ENCODE measurements around the gene AUTS2.

AUTS2 gene

DNA sequence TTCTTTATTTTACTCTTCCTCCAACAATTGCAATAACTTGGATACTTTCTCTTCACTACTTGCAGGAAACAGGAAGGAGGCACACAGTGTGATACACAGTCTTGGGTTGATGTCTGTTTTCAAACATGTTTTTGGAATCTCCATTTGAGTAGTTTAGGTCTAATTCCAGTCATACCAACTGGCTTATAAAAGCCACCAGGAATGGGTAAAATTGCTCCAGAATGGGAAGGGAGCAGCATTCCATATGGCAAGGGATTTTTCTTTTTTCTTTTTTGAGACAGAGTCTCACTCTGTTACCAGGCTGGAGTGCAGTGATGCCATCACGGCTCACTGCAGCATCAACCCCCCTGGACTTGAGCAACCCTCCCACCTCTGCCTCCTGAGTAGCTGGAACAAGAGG lies 988.5 kb downstream of the AUTS2 start:
- TF ChIP-seq, protein P1, sequence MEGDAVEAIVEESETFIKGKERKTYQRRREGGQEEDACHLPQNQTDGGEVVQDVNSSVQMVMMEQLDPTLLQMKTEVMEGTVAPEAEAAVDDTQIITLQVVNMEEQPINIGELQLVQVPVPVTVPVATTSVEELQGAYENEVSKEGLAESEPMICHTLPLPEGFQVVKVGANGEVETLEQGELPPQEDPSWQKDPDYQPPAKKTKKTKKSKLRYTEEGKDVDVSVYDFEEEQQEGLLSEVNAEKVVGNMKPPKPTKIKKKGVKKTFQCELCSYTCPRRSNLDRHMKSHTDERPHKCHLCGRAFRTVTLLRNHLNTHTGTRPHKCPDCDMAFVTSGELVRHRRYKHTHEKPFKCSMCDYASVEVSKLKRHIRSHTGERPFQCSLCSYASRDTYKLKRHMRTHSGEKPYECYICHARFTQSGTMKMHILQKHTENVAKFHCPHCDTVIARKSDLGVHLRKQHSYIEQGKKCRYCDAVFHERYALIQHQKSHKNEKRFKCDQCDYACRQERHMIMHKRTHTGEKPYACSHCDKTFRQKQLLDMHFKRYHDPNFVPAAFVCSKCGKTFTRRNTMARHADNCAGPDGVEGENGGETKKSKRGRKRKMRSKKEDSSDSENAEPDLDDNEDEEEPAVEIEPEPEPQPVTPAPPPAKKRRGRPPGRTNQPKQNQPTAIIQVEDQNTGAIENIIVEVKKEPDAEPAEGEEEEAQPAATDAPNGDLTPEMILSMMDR (IDR thresholded peaks at IDR 0.05): no peak

DNA sequence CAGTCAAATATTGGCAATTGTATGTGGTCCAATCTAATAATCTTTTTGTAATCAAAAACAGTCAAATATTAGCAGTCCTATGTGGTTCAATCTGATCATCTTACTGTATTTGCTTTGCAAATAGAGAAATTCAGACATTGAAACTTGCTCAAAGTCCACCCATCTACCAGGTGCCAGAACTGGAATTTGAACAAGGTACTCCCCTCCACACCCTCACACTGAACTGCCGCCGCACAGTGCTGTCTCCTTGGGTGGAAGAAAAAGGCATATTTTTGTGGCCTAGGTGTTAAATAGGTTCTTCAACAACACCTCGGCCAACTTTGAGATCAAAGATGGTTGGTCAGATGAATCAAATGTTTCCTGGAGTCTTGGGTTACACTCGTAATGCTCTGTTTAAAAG lies 989.5 kb downstream of the AUTS2 start:
- TF ChIP-seq, protein P1 (IDR thresholded peaks at IDR 0.05): no peak

DNA sequence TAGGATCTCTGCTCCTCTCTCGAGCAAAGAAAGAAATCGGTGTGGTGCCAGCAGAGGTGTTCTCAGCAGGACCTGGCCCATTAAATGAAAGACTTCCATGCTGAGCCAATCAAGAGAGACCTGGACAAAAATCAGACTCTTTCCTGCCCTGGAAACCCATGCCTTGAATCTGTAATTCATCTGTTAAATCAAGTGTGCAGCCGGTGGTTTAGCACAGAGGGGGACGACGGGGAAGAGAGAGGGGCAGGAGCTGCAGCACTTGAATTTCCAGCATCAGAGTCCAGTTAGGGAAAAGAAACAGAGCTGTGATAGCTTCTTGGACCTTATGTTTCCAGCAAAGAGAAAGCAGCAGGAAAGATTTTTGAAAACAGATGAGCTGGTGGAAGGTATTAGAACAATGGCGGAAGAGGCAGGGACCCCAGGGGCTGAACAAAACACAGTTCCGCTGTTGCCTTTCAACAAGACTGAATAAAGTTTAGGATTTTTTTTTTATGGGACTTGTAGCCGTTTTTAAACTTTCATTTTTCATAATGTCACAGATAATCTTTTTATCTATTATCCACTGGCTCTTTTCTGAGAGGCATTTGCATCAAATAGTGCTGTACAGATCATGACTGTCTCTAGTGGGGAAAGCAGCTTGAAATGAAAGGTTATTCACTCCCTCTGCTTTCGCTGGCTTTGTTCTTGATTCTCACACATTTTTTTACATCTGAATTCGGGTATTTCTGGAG lies 990.1 kb downstream of the AUTS2 start:
- TF ChIP-seq, protein P1 (IDR thresholded peaks at IDR 0.05): no peak

DNA sequence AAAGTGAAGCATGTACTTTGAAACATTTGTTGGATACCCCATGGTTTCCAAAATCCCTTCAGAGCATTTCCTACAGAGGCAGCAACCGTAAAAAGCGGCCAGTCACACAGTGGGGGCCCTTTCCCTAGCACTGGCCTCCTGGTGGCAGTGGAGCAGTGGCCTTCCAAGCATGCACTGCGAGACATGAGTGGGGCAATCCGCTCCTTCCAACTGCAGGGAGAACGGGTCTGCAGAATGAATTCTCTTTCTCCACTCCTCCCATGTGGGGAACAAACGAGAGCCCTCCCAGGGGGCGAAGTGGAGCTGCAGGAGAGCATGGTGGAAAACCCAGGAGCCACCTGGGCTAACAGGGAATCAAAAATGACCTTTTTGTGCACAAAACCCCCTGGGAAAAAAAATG lies 990.7 kb downstream of the AUTS2 start:
- TF ChIP-seq, protein P1 (IDR thresholded peaks at IDR 0.05): no peak

DNA sequence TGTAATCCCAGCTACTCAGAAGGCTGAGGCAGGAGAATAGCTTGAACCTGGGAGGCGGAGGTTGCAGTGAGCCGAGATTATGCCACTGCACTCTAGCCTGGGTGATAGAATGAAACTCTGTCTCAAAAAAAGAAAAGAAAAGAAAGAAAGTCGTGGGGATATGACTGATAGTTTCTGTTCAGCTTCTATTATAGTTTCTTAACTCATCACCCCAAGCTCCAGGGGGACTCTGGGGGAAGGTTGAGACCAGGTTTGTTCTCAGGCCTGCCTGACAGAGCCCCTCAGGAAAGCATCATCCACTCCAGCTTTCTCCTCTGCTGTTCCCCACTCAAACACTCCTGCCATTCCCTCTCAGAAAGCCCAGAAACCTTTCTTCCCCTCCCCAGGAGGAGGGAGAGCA lies 991.3 kb downstream of the AUTS2 start:
- TF ChIP-seq, protein P1 (IDR thresholded peaks at IDR 0.05): no peak

DNA sequence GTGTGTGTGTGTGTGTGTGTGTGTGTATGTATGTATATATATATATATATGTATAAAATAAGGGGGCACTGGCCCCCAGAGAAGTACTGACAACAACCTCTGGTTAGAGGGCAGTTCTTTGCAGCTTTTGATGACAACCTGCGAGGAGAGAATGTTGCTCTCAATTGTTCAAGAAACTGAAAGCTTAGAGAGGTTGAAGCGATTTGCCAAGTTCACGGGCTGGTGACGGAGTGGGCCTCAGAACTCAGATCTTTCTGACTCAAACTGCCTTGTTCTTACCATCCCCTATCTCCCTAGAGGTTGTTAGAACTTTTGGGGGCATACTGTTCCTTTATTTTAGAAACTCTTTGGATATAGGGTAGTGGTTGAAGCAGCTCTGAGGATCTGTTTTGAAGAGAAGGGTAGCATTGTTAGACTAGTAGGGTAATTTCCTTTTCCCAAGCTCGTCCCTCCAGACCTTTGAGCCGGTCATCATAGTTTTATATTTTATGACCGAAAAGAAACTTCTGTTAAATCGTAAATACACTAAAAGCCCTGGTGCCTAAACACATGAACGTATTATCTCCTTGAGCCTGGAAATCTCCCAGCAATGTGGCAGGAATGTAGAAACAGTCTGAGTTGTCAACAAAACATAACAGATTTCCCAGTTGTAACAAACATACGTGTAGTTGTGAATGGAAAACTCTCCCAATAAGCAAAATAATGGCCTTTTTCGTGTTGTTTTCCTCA lies 992.0 kb downstream of the AUTS2 start:
- TF ChIP-seq, protein P1 (IDR thresholded peaks at IDR 0.05): no peak

DNA sequence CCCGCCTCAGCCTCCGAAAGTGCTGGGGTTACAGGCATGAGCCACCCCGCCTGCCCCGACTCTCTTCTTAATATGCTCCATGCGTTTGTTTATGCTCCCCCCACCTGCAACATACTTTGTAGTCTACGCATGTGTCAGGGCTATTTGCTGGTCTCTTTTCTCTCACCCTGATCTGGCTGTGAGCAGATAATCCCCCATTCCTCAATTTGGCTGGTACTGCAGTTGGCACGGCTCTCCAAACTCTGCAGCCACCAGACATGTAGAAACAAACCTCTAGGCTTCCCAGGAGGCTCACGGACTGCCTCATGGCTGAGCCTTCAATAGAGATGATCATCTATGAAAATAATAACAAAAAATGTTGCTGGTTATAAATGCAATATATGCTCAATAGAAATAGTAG lies 993.4 kb downstream of the AUTS2 start:
- TF ChIP-seq, protein P1 (IDR thresholded peaks at IDR 0.05): no peak

Data from LNCAP (cell line).